ENCODE results near the gene GALK1.

DNA sequence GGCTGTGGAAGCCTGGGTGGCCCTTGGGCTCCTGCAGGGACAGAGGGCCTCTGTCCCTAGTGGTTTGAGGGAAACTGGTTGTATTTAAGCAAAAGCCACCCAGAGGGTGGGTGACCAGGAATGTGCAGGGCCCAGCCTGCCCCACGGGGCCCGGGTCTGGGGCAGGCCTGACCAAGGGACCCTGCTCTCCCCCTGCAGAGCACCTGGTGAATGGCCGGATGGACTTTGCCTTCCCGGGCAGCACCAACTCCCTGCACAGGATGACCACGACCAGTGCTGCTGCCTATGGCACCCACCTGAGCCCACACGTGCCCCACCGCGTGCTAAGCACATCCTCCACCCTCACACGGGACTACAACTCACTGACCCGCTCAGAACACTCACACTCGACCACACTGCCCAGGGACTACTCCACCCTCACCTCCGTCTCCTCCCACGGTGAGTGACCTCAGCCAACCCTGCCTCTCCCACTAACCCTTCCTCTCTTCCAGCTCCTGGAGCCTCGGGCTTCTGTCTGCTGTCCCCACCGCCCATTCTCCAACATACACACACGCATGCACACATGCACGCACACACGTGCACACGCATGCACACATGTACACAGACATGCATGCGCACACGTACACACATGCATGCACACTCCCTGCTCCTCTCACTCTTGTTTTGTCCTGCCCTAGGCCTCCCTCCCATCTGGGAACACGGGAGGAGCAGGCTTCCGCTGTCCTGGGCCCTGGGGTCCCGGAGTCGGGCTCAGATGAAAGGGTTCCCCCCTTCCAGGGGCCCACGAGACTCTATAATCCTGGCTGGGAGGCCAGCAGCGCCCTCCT lies 10.4 kb downstream of the GALK1 start:
- TF ChIP-seq, protein P1, sequence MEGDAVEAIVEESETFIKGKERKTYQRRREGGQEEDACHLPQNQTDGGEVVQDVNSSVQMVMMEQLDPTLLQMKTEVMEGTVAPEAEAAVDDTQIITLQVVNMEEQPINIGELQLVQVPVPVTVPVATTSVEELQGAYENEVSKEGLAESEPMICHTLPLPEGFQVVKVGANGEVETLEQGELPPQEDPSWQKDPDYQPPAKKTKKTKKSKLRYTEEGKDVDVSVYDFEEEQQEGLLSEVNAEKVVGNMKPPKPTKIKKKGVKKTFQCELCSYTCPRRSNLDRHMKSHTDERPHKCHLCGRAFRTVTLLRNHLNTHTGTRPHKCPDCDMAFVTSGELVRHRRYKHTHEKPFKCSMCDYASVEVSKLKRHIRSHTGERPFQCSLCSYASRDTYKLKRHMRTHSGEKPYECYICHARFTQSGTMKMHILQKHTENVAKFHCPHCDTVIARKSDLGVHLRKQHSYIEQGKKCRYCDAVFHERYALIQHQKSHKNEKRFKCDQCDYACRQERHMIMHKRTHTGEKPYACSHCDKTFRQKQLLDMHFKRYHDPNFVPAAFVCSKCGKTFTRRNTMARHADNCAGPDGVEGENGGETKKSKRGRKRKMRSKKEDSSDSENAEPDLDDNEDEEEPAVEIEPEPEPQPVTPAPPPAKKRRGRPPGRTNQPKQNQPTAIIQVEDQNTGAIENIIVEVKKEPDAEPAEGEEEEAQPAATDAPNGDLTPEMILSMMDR (IDR thresholded peaks at IDR 0.05; ENCODE audit: low read length): no peak
- TF ChIP-seq EZH2phosphoT487 (IDR thresholded peaks at IDR 0.05; ENCODE audit: low read length): no peak
